Endodermal cell (in vitro differentiated cells): ENCODE measurements around the gene TMEM63A. TPM values are rescaled to one million over a fixed set of nuclear protein-coding genes. Genes with fewer than 3 reads are reported as not detected.

Experiments used
- DNase-seq: peaks from one replicate; pipeline ENCODE4 v3.0.0-alpha.2; 2017
- H3K27ac ChIP-seq: 2 replicates; pipeline ENCODE4 v1.5.1; 2013; ENCODE audit warnings: mild to moderate bottlenecking, low read depth, low read length, moderate library complexity
- H3K27me3 ChIP-seq: 2 replicates; pipeline ENCODE4 v1.6.1; 2013; ENCODE audit warnings: mild to moderate bottlenecking, low read length, moderate library complexity; ENCODE audit not compliant: insufficient read depth, control insufficient read depth, poor library complexity, severe bottlenecking
- H3K36me3 ChIP-seq: 2 replicates; pipeline ENCODE4 v1.7.0; 2013; ENCODE audit warnings: mild to moderate bottlenecking, low read length, moderate library complexity; ENCODE audit not compliant: control insufficient read depth, insufficient read depth
- H3K4me1 ChIP-seq: one replicate; pipeline ENCODE4 v1.7.0; 2013; ENCODE audit warnings: low read length; ENCODE audit not compliant: control insufficient read depth, insufficient read depth
- H3K4me3 ChIP-seq: 2 replicates; pipeline ENCODE4 v1.5.1; 2013; ENCODE audit warnings: mild to moderate bottlenecking, low read length, moderate library complexity
- H3K9ac ChIP-seq: 2 replicates; pipeline ENCODE4 v1.6.1; 2013; ENCODE audit warnings: mild to moderate bottlenecking, low read length, moderate library complexity; ENCODE audit not compliant: poor library complexity, severe bottlenecking; ENCODE audit errors: extremely low read depth
- H3K9me3 ChIP-seq: 2 replicates; pipeline ENCODE4 v1.6.1; 2013; ENCODE audit warnings: mild to moderate bottlenecking, low read length, moderate library complexity; ENCODE audit not compliant: control insufficient read depth
- H3K27ac Mint-ChIP-seq: 2 replicates; pipeline ENCODE4 v1.8.0; 2020; ENCODE audit warnings: mixed read lengths
- H3K27me3 Mint-ChIP-seq: 2 replicates; pipeline ENCODE4 v1.8.0; 2021; ENCODE audit warnings: mild to moderate bottlenecking, mixed read lengths; ENCODE audit not compliant: insufficient read depth
- H3K36me3 Mint-ChIP-seq: 2 replicates; pipeline ENCODE4 v1.8.0; 2020; ENCODE audit warnings: low read depth, mixed read lengths
- H3K4me1 Mint-ChIP-seq: 2 replicates; pipeline ENCODE4 v1.8.0; 2020; ENCODE audit warnings: mixed read lengths
- H3K4me3 Mint-ChIP-seq: 2 replicates; pipeline ENCODE4 v1.8.0; 2020; ENCODE audit warnings: mild to moderate bottlenecking, moderate library complexity, mixed read lengths
- H3K9me3 Mint-ChIP-seq: 2 replicates; pipeline ENCODE4 v1.8.0; 2020; ENCODE audit warnings: mild to moderate bottlenecking, mixed read lengths
- CTCF ChIP-seq: fragments of 200-600 bp; sonication (generic); conservative IDR thresholded peaks from 2 replicates; pipeline ENCODE4 v1.5.0; 2021; ENCODE audit warnings: antibody characterized with exemption, mild to moderate bottlenecking
- WGBS, 2 experiments: methylation state at CpG; one replicate each; pipeline versions ENCODE4 v1.1.5 to v1.1.7; 2013; ENCODE audit warnings: missing lambda C conversion rate in 2 of 2, mixed read lengths in 1 of 2; ENCODE audit not compliant: insufficient coverage in 1 of 2, insufficient read length in 1 of 2; 5-methylcytosine and 5-hydroxymethylcytosine counted together
- total RNA-seq, 2 donors: library from RNA; stranded (reverse); fragmentation: NEBNext Ultra II Directional in 1 of 2; extraction: Animal tissue kit (Norgen Biotek cat#: 25700) in 1 of 2; gene quantifications; 2 replicates in 1 of 2; 3 replicates in 1 of 2; pipeline ENCODE4 v1.2.1, GENCODE V29; 2021

TMEM63A gene
- total RNA-seq, 2 donors from 2014 or later: 194 to 232 TPM

- Mint-ChIP-seq H3K27ac (no peak overlapping the region), H3K27me3 (no peaks in the 10 kb centered on the region), H3K4me1 (peaks cover 21% of the 10 kb centered on the region), H3K9me3 (peaks cover 30% of the 10 kb centered on the region), H3K4me3 (no peak overlapping the region), H3K36me3 (peaks cover 64% of the 10 kb centered on the region)
- no peak overlapping the region for H3K9ac ChIP-seq
- no peak for DNase-seq
- H3K4me1 ChIP-seq: peaks cover 10% of the 10 kb centered on the region
- H3K27ac ChIP-seq: no peak overlapping the region
- H3K27me3 ChIP-seq: no peaks in the 10 kb centered on the region
- H3K36me3 ChIP-seq: peaks cover 87% of the 10 kb centered on the region
- H3K9me3 ChIP-seq: peaks cover 24% of the 10 kb centered on the region
- no peak for TF ChIP-seq CTCF
- H3K4me3 ChIP-seq: no peak overlapping the region
- 83 to 93% methylated on average over 3 to 4 of the region's 4 CpGs for WGBS, 2 experiments
Measured at GRCh38 chr1:225847610-225848009, 34.6 kb downstream of the TMEM63A start.

DNA sequence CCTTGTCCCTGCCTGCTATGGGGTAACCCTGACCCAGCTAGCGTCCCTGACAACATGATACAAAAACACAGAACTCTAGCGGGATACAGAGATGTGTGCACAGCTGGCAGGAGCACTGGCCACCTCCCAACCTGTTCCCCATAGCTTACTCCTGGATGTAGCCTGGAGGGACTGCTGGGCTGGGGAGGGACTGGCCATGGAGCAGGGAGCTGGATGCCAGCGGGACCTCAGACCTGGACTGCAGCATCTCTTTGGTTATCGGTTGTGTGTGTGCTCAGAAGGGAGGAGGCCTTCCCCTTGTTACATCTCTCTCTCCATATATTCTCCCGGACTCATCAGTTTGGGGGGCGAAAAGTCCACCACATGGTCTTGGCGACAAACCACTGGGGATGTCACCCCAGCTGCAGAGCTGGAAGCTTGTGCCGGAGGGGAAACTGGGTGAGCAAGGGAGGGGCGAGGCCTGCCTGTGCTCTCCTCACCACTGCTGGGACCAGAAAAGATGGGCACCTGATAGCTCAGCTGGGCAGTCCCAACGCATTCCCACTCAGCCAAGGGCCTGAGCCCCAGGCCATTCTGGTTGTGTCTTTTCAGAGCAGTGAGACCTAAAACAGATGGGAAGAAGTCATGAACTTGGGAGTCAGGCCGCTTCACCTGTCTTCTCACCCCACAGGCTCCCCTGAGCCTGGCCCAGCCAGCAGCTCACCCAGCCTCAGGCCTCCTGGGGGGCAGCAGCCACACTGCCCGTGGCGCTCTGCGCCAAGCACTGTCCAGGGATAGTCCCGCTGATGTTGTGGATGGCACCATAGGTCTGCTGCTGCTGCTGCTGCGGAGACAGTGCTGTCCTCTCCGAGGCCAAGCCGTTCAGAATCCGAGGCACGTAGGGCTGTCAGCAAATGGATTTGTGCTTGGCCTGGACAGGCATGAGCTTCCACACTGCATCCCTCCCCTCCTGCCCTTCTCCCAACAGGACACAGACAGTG lies 35.6 kb downstream of the TMEM63A start:
- peak; percentile 54 for DNase-seq
- Mint-ChIP-seq H3K4me1 (peaks cover 21% of the 10 kb centered on the region), H3K36me3 (peaks cover 62% of the 10 kb centered on the region), H3K4me3 (no peak overlapping the region), H3K27ac (no peak overlapping the region), H3K27me3 (no peaks in the 10 kb centered on the region), H3K9me3 (peaks cover 20% of the 10 kb centered on the region)
- peaks cover 10% of the 10 kb centered on the region for H3K4me1 ChIP-seq
- H3K9ac ChIP-seq: no peak overlapping the region
- no peak overlapping the region for H3K4me3 ChIP-seq
- H3K36me3 ChIP-seq: peaks cover 87% of the 10 kb centered on the region
- no peaks in the 10 kb centered on the region for H3K27me3 ChIP-seq
- whole genome bisulfite sequencing, 2 experiments: 94 to 97% methylated on average over 13 to 20 of the region's 20 CpGs
- peaks cover 14% of the 10 kb centered on the region for H3K9me3 ChIP-seq
- H3K27ac ChIP-seq: no peak overlapping the region
- no peak for TF ChIP-seq CTCF

- Mint-ChIP-seq H3K27me3 (no peaks in the 10 kb centered on the region), H3K36me3 (peaks cover 57% of the 10 kb centered on the region), H3K27ac (peak overlapping the region; percentile 81), H3K9me3 (peaks cover 11% of the 10 kb centered on the region), H3K4me3 (no peak overlapping the region), H3K4me1 (peaks cover 21% of the 10 kb centered on the region)
- Histone ChIP-seq H3K9ac (no peak overlapping the region), H3K9me3 (peaks cover 5% of the 10 kb centered on the region), H3K4me1 (peaks cover 10% of the 10 kb centered on the region), H3K36me3 (peaks cover 84% of the 10 kb centered on the region), H3K27me3 (no peaks in the 10 kb centered on the region), H3K4me3 (no peak overlapping the region), H3K27ac (no peak overlapping the region)
- TF ChIP-seq CTCF: peak; percentile 91
- 74 to 86% methylated on average over 8 to 13 of the region's 13 CpGs for WGBS, 2 experiments
- peak; percentile 96 for DNase-seq
Measured at GRCh38 chr1:225845571-225846259, 36.5 kb downstream of the TMEM63A start.
